ENCODE data around the gene UTS2B.

The UTS2B gene

DNA sequence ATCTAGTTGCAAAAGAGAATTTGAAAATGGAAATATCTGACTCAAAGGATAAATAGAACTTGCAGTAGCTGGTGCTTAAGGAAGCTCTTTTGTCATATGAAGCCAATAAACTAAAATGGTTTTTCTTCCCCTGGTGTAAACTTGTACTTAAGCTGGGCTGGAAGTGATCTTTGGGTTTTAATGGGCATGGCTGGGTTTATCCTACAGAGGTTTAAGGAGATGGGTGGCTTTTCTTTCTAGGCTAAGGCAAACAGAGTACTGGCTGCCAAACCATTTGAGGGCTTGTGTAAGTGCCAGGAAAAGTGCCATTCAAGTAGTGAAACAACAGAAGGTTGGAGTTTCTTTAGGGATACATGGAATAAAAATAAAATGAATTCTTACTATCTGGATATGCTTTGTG, 12.1 kb upstream of the UTS2B start:
- TF ChIP-seq, protein P1, sequence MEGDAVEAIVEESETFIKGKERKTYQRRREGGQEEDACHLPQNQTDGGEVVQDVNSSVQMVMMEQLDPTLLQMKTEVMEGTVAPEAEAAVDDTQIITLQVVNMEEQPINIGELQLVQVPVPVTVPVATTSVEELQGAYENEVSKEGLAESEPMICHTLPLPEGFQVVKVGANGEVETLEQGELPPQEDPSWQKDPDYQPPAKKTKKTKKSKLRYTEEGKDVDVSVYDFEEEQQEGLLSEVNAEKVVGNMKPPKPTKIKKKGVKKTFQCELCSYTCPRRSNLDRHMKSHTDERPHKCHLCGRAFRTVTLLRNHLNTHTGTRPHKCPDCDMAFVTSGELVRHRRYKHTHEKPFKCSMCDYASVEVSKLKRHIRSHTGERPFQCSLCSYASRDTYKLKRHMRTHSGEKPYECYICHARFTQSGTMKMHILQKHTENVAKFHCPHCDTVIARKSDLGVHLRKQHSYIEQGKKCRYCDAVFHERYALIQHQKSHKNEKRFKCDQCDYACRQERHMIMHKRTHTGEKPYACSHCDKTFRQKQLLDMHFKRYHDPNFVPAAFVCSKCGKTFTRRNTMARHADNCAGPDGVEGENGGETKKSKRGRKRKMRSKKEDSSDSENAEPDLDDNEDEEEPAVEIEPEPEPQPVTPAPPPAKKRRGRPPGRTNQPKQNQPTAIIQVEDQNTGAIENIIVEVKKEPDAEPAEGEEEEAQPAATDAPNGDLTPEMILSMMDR (IDR thresholded peaks at IDR 0.05; ENCODE audit: low read depth, low read length), result no peak
- DNase-seq (ENCODE audit: extremely low read depth, low read depth), result no peak

- no peak for DNase-seq (ENCODE audit: extremely low read depth, low read depth)
- TF ChIP-seq, protein P1 (IDR thresholded peaks at IDR 0.05; ENCODE audit: low read depth, low read length), result no peak
Observed at GRCh38 chr3:191342006-191342405, 11.7 kb upstream of the UTS2B start.

DNA sequence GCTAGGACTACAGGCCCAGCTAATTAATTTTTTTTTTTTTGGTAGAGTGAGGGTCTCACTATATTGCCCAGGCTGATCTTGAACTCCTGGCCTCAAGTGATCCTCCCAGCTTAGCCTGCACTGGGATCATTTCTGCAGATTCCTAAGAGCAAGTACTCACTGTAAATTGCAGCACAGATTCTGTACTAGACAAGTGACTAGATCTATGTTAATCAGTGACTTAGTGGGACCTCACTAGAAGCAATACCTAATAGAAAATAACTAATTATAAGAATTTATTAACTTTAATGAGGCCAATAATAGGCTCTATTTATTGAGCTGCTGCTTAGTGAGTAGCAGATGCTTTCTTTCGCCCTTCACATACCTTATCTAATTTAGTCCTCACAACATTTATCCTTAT, 10.6 kb upstream of the UTS2B start:
- no peak for DNase-seq (ENCODE audit: extremely low read depth, low read depth)
- TF ChIP-seq, protein P1 (IDR thresholded peaks at IDR 0.05; ENCODE audit: low read depth, low read length), result no peak

- TF ChIP-seq, protein P1 (IDR thresholded peaks at IDR 0.05; ENCODE audit: low read depth, low read length), result no peak
- DNase-seq (ENCODE audit: extremely low read depth, low read depth), result no peak
Observed at GRCh38 chr3:191340351-191340750, 10.0 kb upstream of the UTS2B start.

DNA sequence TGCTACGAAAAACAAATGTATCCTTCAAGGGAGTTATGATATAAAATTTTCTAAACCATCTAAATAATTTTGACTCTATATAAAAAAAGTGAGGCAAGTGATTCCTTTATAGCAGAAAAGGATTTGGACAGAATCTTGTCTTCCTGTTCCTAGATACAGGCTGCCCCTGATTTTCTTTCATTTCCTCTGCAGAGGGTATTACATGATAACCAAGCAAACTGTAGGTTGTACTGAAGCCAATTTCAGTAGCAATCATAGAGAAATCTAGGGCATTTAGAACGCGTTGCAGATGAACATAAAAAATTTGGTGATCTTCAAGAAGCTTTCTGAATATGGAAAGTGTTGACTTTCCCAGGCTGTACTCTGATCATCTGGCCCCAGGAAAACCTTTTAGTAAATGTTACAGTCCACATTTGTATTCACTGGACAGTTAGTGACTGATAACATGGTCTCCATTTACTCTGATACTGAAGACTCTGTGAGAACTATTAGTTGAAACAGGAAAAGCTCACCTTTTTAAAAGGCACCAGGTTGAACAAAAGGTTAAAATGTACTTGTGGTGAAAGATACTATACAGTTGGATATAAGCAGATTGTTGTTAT, 9.1 kb upstream of the UTS2B start:
- no peak for DNase-seq (ENCODE audit: extremely low read depth, low read depth)
- TF ChIP-seq, protein P1 (IDR thresholded peaks at IDR 0.05; ENCODE audit: low read depth, low read length), result no peak

DNA sequence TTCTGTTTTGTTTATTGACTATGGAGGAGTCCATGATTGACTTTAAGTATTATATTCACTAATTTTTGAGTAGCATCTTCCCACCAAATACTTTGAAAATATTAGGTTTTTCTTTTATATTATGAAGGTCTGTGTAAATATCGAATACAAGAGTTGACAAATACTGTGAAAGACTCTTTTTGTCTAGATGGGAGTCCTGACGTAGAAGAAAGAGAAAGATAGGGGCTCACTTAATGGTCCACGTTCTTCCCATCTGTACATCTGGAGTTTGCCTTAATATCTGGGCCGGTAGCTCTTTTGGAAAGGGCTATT, 7.8 kb upstream of the UTS2B start:
- no peak for DNase-seq (ENCODE audit: extremely low read depth, low read depth)
- TF ChIP-seq, protein P1 (IDR thresholded peaks at IDR 0.05; ENCODE audit: low read depth, low read length), result no peak

GRCh38 chr3:191336833-191337232, 6.5 kb upstream of the UTS2B start:
- TF ChIP-seq, protein P1 (IDR thresholded peaks at IDR 0.05; ENCODE audit: low read depth, low read length), result no peak
- no peak for DNase-seq (ENCODE audit: extremely low read depth, low read depth)
